NCI-H82 treated with DMSO at 0.1 percent for 48 hours (cell line): ENCODE measurements around the gene CASP6.
"Not testable (repeated sequence)": the region's sequence is repeated elsewhere in the genome, so short reads cannot be mapped to it uniquely, and the experiment has no call there.

ENCODE experiments used
- DNase-seq: peaks from one replicate; lab custom pipeline; 2025; ENCODE audit not compliant: unreplicated experiment; lab: John Stamatoyannopoulos, UW

CASP6 gene

GRCh38 chr4:109721033-109721432 is 17.8 kb upstream of the CASP6 start:
- DNase-seq: no peak

GRCh38 chr4:109719604-109720003 is 16.4 kb upstream of the CASP6 start:
- no peak for DNase-seq

GRCh38 chr4:109718759-109719158 is 15.5 kb upstream of the CASP6 start:
- no peak for DNase-seq

- DNase-seq: no peak
Measured at GRCh38 chr4:109713500-109713899, 10.3 kb upstream of the CASP6 start.

GRCh38 chr4:109708990-109709389 is 5.7 kb upstream of the CASP6 start:
- DNase-seq: no peak

DNA sequence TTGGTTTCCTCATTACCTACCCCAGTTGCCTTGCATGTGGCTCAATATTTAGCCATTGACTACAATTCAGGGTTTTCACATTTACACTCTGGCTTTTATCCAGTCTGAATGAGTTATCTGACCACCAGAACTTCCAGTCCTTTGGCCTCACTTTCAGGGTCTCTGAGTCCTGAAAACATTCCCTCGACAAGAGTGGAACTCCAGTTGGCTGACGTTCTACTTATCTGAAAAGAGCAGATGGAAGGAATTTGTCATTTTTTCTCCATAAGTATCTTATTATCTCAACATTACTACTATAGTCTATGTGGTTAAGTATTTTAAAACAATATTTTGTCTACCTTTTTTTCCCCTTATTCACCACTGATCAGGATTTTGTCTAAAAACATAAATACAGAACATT is 5.2 kb upstream of the CASP6 start:
- no peak for DNase-seq

DNA sequence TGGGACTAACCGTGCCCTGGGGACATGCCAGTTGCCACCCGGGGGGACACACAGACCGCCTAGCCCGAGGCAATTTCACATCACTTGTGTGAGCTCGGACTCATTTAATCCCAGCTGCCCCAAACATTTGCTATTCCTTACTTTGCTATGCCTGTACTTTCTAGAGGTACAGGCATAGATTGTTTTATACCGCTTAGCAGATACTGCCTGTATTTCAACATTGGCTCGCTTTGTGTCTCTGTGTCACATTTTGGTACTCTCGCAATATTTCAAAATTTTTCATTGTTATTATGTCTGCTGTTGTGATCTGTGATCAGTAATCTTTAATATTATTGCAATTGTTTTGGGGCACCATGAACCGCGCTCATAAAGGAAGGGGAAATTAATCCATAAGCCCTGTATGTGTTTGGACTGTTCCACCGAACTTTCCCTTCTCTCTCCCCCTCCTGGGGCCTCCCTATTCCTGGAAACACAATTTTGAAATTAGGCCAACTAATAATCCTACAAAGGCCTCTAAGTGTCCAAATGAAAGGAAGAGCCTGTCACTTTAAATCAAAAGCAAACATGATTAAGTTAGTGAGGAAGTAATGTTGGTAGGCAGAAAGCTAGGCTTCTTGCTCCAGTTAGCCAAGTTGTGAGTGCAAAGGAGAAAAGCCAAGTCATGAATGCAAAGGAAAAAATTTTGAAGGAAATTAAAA is 568 bp upstream of the CASP6 start:
- no peak for DNase-seq

- no peak for DNase-seq
Measured at GRCh38 chr4:109701566-109702410, 1.5 kb downstream of the CASP6 start.

DNA sequence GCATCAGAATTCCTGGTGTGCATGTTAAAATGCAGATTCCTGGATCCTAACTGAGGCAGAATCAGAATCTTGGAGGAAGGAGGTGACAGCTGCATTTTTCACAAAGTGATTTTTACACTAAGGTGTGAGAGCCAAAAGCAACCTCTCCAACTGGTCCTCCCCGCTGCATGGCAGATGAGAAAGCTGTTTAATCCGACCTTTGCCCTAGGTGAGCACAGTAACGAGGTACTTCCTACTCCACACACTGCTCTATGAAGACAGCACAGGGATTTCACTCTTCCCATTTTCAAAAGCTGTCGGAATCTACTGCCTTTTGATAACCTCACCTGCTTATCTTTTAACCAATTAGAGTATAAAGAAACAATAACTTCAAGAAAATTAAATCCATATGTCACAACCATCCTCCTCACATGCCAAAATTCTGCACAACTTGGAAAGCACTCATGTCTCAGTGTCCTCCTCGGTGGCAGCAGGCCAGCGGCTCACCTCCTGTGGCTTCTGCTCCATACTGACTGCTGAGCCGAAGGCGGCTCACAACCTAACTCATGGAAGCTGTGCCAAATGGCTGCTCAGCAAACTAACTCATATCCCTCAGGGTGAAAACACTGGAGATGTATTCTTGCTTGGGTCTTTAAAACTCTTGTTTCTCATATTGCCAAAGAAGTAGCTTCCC is 3.6 kb downstream of the CASP6 start:
- no peak for DNase-seq

DNA sequence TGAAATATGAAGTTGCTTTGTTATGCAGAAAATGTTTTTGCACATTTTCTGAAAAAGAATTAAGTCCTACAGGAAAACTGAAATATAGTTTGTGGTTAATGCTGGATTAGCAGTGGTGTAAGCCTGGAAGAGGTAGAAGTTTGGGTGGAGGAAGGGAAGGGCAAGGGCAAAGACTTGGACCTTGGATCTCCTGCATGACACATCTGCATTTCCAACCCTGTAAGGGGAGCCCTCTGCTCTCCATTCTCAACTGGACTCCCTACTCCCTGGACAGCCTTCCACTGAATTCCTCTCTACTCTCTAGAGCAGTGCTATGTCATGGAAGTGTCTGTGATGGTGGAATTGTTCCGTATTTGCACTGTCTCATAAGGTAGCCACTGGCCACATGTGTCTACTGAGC is 4.6 kb downstream of the CASP6 start:
- DNase-seq: no peak

GRCh38 chr4:109691411-109691920 is 11.8 kb downstream of the CASP6 start:
- DNase-seq: no peak

- no peak for DNase-seq
Measured at GRCh38 chr4:109690690-109691410, 12.4 kb downstream of the CASP6 start.

- no peak for DNase-seq
Measured at GRCh38 chr4:109684727-109685126, 18.5 kb downstream of the CASP6 start.

DNA sequence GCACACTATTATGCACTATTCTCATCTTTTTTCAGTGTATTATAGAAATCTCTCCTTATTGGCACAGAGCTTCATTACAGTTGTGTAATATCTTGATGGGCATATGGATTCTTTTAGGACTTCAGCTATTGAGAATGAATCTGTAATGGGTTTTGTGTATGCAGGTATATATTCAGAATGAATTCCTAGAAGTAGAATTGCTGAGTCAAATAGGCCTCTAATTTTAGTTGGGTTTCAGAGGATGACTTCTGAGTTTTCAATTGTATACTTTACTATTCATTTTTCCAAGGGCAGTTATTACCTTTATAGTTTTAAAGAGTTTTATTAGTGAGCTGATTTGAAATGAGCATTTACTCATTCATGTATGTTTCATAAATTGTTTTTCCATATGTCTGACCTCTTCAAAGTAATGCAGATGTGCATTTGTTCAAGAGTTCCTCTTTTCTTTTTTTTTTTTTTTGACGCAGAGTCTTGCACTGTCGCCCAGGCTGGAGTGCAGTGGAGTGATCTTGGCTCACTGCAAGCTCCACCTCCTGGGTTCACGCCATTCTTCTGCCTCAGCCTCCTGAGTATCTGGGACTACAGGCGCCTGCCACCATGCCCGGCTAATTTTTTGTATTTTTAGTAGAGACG is 19.5 kb downstream of the CASP6 start:
- DNase-seq: no peak

DNA sequence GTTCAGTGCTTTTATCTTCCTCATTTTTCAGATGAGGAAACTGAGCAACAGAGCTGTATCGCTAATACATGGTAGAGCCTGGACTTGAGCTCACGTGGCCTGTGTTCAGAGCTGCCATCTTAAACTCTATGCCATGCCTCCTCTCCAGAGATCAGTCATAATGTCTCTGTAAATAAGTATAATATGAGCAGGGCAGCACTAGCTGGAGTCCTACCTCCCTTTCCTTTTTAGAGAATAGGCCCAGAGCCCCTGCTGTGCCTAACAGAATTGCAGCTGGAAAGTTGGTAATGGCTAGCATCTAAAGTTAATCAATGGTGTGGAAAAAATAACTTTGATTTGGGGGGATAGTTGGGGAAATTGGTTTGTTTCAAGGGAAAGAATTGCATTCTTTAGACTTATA is 20.4 kb downstream of the CASP6 start:
- no peak for DNase-seq

DNA sequence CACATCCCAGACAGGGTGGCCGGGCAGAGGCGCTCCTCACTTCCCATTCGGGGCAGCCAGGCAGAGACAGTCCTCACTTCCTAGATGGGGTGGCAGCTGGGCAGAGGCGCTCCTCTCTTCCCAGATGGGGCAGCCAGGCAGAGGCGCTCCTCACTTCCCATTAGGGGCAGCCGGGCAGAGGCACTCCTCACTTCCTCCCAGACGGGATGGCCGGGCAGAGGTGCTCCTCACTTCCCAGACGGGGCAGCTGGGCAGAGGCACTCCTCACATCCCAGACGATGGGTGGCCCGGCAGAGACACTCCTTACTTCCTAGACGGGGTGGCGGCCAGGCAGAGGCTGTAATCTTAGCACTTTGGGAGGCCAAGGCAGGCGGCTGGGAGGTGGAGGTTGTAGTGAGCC is 24.3 kb downstream of the CASP6 start:
- not testable (repeated sequence) for DNase-seq

DNA sequence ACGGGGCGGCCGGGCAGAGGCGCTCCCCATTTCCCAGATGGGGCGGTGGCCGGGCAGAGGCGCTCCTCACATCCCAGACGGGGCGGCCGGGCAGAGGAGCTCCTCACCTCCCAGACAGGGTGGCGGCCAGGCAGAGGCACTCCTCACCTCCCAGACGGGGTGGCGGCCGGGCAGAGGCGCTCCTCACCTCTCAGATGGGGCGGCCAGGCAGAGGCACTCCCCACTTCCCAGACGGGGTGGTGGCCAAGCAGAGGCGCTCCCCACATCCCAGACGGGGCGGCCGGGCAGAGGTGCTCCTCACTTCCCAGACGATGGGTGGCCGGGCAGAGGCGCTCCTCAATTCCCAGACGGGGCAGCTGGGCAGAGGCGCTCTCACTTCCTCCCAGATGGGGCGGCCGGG is 24.8 kb downstream of the CASP6 start:
- not testable (repeated sequence) for DNase-seq

GRCh38 chr4:109676886-109677285 is 26.4 kb downstream of the CASP6 start:
- no peak for DNase-seq

- DNase-seq: no peak
Measured at GRCh38 chr4:109675843-109676242, 27.4 kb downstream of the CASP6 start.

DNA sequence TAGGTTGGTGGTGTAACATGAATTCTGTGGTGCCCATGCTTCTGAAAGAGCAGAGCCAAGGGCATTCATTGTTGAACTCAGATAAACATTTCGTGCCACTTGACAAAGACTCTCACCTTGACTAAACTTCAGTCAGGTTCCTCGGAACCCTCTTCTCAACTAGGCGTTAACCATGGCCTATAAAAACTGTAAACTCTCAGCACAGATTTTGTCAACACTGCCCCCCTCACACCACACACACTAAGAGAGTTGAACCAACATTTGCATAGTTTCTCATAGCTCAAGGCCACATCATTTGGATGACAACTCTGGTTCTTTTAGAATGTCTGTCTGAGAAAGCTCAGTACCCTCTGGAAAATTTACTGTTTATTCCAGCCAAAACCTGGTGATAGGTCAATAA is 28.1 kb downstream of the CASP6 start:
- DNase-seq: no peak

GRCh38 chr4:109673303-109673702 is 29.9 kb downstream of the CASP6 start:
- DNase-seq: no peak
